GM12865 (cell line): ENCODE data around the gene PLD5.
"Not testable (repeated sequence)": the region's sequence is repeated elsewhere in the genome, so short reads cannot be mapped to it uniquely, and the experiment has no call there.

Experiments
- DNase-seq: peaks from one replicate; pipeline ENCODE4 v3.0.0; 2010; ENCODE audit warnings: low read depth
- H3K4me3 ChIP-seq: 2 replicates; pipeline ENCODE4 v1.5.1; 2011; ENCODE audit warnings: mild to moderate bottlenecking, low read depth, low read length, control low read depth
- TF ChIP-seq, protein P1 (sequence below): IDR thresholded peaks from 2 replicates; pipeline ENCODE4 v1.5.1; 2011; ENCODE audit warnings: low read length, control low read depth, low read depth, inconsistent platforms; ENCODE audit not compliant: insufficient read depth; ENCODE audit errors: missing control alignments

The PLD5 gene

GRCh38 chr1:242411901-242412300 lies 112.6 kb downstream of the PLD5 start:
- H3K4me3 ChIP-seq = no peak overlapping the region
- no peak for DNase-seq
- TF ChIP-seq, protein P1, sequence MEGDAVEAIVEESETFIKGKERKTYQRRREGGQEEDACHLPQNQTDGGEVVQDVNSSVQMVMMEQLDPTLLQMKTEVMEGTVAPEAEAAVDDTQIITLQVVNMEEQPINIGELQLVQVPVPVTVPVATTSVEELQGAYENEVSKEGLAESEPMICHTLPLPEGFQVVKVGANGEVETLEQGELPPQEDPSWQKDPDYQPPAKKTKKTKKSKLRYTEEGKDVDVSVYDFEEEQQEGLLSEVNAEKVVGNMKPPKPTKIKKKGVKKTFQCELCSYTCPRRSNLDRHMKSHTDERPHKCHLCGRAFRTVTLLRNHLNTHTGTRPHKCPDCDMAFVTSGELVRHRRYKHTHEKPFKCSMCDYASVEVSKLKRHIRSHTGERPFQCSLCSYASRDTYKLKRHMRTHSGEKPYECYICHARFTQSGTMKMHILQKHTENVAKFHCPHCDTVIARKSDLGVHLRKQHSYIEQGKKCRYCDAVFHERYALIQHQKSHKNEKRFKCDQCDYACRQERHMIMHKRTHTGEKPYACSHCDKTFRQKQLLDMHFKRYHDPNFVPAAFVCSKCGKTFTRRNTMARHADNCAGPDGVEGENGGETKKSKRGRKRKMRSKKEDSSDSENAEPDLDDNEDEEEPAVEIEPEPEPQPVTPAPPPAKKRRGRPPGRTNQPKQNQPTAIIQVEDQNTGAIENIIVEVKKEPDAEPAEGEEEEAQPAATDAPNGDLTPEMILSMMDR = no peak

GRCh38 chr1:242405947-242406346 lies 118.5 kb downstream of the PLD5 start:
- TF ChIP-seq, protein P1 = no peak
- H3K4me3 ChIP-seq = no peak overlapping the region
- no peak for DNase-seq

- TF ChIP-seq, protein P1 = no peak
- H3K4me3 ChIP-seq = no peak overlapping the region
- no peak for DNase-seq
Measured at GRCh38 chr1:242404296-242404695, 120.2 kb downstream of the PLD5 start.

DNA sequence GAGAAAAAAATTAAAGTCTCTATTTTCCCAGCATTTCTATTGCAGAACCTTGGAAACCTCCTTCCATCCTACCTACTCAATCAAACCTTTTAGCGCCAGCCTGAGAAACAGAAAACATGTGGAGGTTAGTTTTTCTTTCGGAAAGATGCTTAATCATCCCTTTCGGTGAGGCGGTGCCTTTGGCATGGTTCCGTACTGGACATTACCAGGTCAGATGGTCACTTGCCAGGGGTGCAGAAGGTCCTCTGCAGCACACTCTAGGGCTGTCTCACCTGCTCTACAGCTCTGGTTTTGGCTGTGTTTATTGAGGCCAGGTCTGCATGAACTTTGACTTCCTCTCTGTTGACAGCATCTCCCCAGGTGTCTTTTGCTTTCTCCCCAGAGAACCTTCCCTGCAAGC lies 121.5 kb downstream of the PLD5 start:
- TF ChIP-seq, protein P1 = no peak
- no peak for DNase-seq
- H3K4me3 ChIP-seq = no peak overlapping the region

DNA sequence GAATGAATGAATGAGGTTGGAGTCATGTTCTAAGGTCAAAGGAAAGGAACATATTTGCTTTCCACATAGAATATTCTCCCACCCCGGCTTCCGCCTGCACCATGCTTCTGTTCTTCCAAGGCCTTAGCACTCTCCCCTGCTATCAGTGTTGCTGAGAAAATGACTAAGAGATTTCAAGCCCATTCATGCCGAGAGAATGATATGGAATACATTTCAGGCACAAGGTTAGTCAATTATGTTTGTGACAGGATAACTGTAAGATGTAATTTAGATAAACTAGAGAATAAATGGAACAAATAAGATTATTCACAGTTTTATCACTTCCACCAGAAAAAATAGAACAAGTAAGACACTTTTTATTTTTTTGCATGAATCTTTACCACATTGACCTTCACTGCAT lies 122.6 kb downstream of the PLD5 start:
- no peak overlapping the region for H3K4me3 ChIP-seq
- DNase-seq = no peak
- TF ChIP-seq, protein P1 = no peak

DNA sequence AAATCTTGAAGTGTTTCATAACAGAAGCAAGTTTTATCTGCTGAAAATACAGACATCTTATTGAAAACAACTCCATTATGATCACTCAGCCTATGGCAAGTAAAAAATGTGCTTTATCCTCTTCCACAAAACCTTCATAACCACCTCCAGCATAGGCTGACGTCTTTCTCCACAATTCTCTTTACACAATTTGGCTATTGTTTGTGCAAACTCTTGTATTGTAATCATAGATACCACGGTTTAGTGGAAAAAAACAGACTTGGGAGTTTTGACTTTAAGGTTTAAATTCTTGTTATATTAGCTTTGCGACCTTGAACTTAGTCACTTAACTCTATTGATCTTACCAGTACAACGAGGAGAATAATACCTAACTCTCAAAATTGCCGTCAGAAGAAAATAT lies 126.1 kb downstream of the PLD5 start:
- H3K4me3 ChIP-seq = no peak overlapping the region
- DNase-seq = no peak
- TF ChIP-seq, protein P1 = no peak

GRCh38 chr1:242391896-242392295 lies 132.6 kb downstream of the PLD5 start:
- TF ChIP-seq, protein P1 = no peak

DNA sequence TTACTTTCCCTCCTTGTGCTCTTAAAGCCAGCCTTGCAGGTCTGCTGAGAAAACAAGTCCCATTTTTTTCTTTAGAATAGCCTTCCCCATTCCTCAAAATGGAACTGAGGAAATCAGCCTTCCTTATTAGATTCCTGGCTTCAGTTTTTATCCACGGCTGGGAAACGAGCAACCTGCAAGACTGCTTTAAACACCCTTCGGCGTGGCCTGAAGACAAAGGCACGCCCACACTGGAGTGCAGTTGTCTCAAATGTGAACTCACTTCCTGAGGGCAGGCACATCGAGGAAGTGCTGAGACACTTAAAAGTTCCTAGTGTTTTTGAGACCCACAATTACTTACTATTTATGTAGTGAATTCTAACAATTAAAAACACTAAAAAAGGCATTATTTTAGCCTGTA lies 148.4 kb downstream of the PLD5 start:
- not testable (repeated sequence) for H3K4me3 ChIP-seq, DNase-seq

More at GRCh38 chr1:242391896-242392295, 132.6 kb downstream of the PLD5 start:
- no peak overlapping the region for H3K4me3 ChIP-seq
- DNase-seq = no peak

GRCh38 chr1:242350446-242350845 lies 174.1 kb downstream of the PLD5 start:
- H3K4me3 ChIP-seq, DNase-seq: not testable (repeated sequence)
